ENCODE data around the gene GDPD3. TPM values are rescaled to one million over a fixed set of nuclear protein-coding genes. Genes with fewer than 3 reads are reported as not detected.

Gene GDPD3
- total and polyA plus RNA-seq, 2 experiments from 2014 or later = 0.94 to 1.4 TPM

GRCh38 chr16:30114411-30114810, 1.1 kb upstream of the GDPD3 start:
- H3K4me1 Mint-ChIP-seq = peaks cover 9% of the 10 kb centered on the region
- Histone ChIP-seq H2AFZ (no peak overlapping the region), H4K20me1 (replicated peaks; ENCODE audit: insufficient read depth) (no peaks in the 10 kb centered on the region), H3K9me2 (ENCODE audit: insufficient read depth) (no peaks in the 10 kb centered on the region), H3K4me3 (no peak overlapping the region), H3K79me2 (replicated peaks; ENCODE audit: insufficient read depth) (no peaks in the 10 kb centered on the region), H3K27me3 (ENCODE audit: insufficient read depth) (no peaks in the 10 kb centered on the region), H3F3A (replicated peaks; ENCODE audit: low read depth) (no peaks in the 10 kb centered on the region; the same call in 1 of the 2 replicates), H3K4me1 (ENCODE audit: insufficient read depth) (peaks cover 4% of the 10 kb centered on the region), H3K36me3 (ENCODE audit: insufficient read depth) (no peaks in the 10 kb centered on the region), H3K4me2 (no peak overlapping the region), H3K27ac (ENCODE audit: low read depth) (no peak overlapping the region)
- no peak for DNase-seq (ENCODE audit: low spot score)
- H3K4me3 Mint-ChIP-seq = no peak overlapping the region
- H3K27me3 Mint-ChIP-seq (ENCODE audit: insufficient read depth, low read depth, poor library complexity) = peaks cover 5% of the 10 kb centered on the region
- H3K9me3 Mint-ChIP-seq = no peaks in the 10 kb centered on the region
- no peaks in the 10 kb centered on the region; the same call in 2 of the 3 replicates for H3K36me3 Mint-ChIP-seq (ENCODE audit: low read depth)
- no peak for ATAC-seq
- H3K27ac Mint-ChIP-seq = no peak overlapping the region
- TF ChIP-seq POLR2AphosphoS5 (IDR thresholded peaks at IDR 0.05; ENCODE audit: low read depth) (no peak), STAT1 (IDR thresholded peaks at IDR 0.05; ENCODE audit: unreplicated experiment) (no peak), ZNF331 (CRISPR knock-in tag; IDR thresholded peaks at IDR 0.05; ENCODE audit: low read depth) (no peak), EZH2 (IDR thresholded peaks at IDR 0.05; ENCODE audit: low read depth, unreplicated experiment) (no peak), EZH2phosphoT487 (IDR thresholded peaks at IDR 0.05; ENCODE audit: unreplicated experiment) (no peak), ZNF462 (CRISPR knock-in tag; IDR thresholded peaks at IDR 0.05) (no peak)
- TF ChIP-seq, protein P1, sequence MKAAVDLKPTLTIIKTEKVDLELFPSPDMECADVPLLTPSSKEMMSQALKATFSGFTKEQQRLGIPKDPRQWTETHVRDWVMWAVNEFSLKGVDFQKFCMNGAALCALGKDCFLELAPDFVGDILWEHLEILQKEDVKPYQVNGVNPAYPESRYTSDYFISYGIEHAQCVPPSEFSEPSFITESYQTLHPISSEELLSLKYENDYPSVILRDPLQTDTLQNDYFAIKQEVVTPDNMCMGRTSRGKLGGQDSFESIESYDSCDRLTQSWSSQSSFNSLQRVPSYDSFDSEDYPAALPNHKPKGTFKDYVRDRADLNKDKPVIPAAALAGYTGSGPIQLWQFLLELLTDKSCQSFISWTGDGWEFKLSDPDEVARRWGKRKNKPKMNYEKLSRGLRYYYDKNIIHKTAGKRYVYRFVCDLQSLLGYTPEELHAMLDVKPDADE (IDR thresholded peaks at IDR 0.05) = no peak
